ENCODE measurements around the gene ARAP2.

- TF ChIP-seq CTCF (IDR thresholded peaks at IDR 0.05) (no peak), POLR2A (IDR thresholded peaks at IDR 0.05) (no peak)
Observed at GRCh38 chr4:36141186-36141585, 103.1 kb downstream of the ARAP2 start.
